A673 (cell line): ENCODE data around the gene SPRYD3. TPM values are rescaled to one million over a fixed set of nuclear protein-coding genes. Genes with fewer than 3 reads are reported as not detected.

ENCODE experiments used
- BruUV-seq: library from RNA; stranded (reverse); fragments of 400-500 nt; replicated peaks from 2 replicates; lab custom pipeline; 2021; lab: Mats Ljungman, UMichigan
- CTCF ChIA-PET: fragments of 300-600 bp; sonication (Branson Sonifier 250); formaldehyde crosslinking; loops from one replicate; lab custom pipeline; 2022; ENCODE audit warnings: antibody characterized with exemption; lab: Charles Lee
- POLR2A ChIA-PET: fragments of 300-600 bp; sonication (Branson Sonifier 250); formaldehyde crosslinking; loops from one replicate; lab custom pipeline; 2022; ENCODE audit warnings: antibody characterized with exemption; ENCODE audit not compliant: low non-redundant PET; lab: Charles Lee
- DNase-seq: peaks from one replicate; pipeline ENCODE4 v3.0.0-alpha.2; 2015; ENCODE audit warnings: low spot score
- H3K27ac ChIP-seq: fragments of 200-600 bp; sonication (generic); 2 replicates; pipeline ENCODE4 v1.5.1; 2016; ENCODE audit warnings: mixed run types, low read depth, mild to moderate bottlenecking, mixed read lengths, antibody characterized with exemption, low read length; ENCODE audit not compliant: poor library complexity, severe bottlenecking
- H3K27me3 ChIP-seq: fragments of 200-600 bp; sonication (generic); replicated peaks from 2 replicates; pipeline ENCODE4 v1.6.1; 2017; ENCODE audit warnings: mixed run types, low read depth, mild to moderate bottlenecking, mixed read lengths, antibody characterized with exemption, low read length; ENCODE audit not compliant: insufficient read depth, poor library complexity
- H3K36me3 ChIP-seq: fragments of 200-600 bp; sonication (generic); 2 replicates; pipeline ENCODE4 v1.6.1; 2016; ENCODE audit warnings: mixed run types, mild to moderate bottlenecking, mixed read lengths, antibody characterized with exemption, low read length; ENCODE audit not compliant: insufficient read depth, poor library complexity, severe bottlenecking
- H3K4me1 ChIP-seq: fragments of 200-600 bp; sonication (generic); 2 replicates; pipeline ENCODE4 v1.6.1; 2017; ENCODE audit warnings: mixed run types, mild to moderate bottlenecking, mixed read lengths, antibody characterized with exemption, low read length; ENCODE audit not compliant: insufficient read depth, poor library complexity, severe bottlenecking
- H3K4me3 ChIP-seq: fragments of 200-600 bp; sonication (generic); 2 replicates; pipeline ENCODE4 v1.5.1; 2016; ENCODE audit warnings: low read depth, mixed run types, mild to moderate bottlenecking, mixed read lengths, low read length; ENCODE audit not compliant: poor library complexity, severe bottlenecking
- H3K9me3 ChIP-seq: fragments of 200-600 bp; sonication (generic); 2 replicates; pipeline ENCODE4 v1.6.1; 2016; ENCODE audit warnings: mixed run types, low read depth, mild to moderate bottlenecking, mixed read lengths, antibody characterized with exemption, low read length; ENCODE audit not compliant: poor library complexity, severe bottlenecking
- EZH2 ChIP-seq: fragments of 200-600 bp; sonication (generic); IDR thresholded peaks from 2 replicates; pipeline ENCODE4 v1.6.1; 2017; ENCODE audit warnings: borderline replicate concordance, low read depth, mild to moderate bottlenecking, mixed read lengths, antibody characterized with exemption, low read length; ENCODE audit not compliant: poor library complexity, severe bottlenecking
- intact Hi-C: fragments of 100-400 bp; cut with micrococcal nuclease; formaldehyde crosslinking; loops from one replicate; pipeline ENCODE4 v1.10.0; 2022; ENCODE audit not compliant: unreplicated experiment
- total RNA-seq: library from RNA; stranded (reverse); gene quantifications from 2 replicates; pipeline ENCODE4 v1.2.3, GENCODE V29; 2021
- TF ChIP-seq, protein P1 (sequence below): fragments of 300-800, 200-600 bp; sonication (generic); conservative IDR thresholded peaks from 2 replicates; pipeline ENCODE4 v1.5.1; 2017; ENCODE audit warnings: low read depth, mild to moderate bottlenecking, antibody characterized with exemption, low read length, moderate library complexity, mixed read lengths

The SPRYD3 gene
- total RNA-seq, 1 experiment from 2014 or later, result 19.3 TPM

DNA sequence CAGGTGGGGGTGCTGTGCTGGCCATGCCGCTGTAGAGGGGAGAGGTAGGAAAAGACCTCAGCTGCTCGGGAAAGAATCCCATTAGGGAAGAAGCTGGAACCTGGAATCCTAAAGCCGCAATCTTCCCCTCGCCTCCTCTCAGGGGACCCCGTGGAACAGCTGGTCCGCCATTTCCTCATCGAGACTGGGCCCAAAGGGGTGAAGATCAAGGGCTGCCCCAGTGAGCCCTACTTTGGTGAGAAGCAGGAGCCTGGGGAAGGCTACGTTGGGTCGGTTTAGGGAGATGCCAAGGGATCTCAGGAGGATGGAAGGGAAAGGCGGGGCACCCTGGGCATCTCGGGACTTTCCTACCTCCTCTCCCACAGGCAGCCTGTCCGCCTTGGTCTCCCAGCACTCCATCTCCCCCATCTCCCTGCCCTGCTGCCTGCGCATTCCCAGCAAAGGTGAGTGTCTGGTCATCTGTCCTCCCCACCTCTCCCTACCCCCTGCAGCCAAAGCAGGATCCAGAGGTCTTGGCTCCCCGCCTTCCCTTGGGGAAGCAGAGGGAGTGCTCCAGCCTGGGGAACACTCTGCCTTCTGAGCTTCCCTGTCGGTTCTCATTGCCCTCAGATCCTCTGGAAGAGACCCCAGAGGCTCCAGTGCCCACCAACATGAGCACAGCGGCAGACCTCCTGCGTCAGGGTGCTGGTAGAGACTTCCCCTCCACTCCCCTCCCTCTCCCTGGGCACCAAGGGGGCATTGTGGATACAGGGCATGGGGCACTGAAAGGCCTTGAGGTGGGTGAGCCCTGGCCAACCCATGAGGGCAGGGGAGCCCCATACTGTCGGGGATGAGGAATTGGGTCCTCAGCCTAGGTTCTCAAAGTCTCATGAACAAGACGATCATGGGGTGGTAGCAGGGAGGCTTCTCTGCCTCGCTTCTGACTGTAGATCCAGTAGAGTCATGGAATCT is 16.9 kb downstream of the SPRYD3 start:
- H3K36me3 ChIP-seq, result peaks cover 13% of the 10 kb centered on the region
- TF ChIP-seq EZH2, result no peak
- TF ChIP-seq, protein P1, sequence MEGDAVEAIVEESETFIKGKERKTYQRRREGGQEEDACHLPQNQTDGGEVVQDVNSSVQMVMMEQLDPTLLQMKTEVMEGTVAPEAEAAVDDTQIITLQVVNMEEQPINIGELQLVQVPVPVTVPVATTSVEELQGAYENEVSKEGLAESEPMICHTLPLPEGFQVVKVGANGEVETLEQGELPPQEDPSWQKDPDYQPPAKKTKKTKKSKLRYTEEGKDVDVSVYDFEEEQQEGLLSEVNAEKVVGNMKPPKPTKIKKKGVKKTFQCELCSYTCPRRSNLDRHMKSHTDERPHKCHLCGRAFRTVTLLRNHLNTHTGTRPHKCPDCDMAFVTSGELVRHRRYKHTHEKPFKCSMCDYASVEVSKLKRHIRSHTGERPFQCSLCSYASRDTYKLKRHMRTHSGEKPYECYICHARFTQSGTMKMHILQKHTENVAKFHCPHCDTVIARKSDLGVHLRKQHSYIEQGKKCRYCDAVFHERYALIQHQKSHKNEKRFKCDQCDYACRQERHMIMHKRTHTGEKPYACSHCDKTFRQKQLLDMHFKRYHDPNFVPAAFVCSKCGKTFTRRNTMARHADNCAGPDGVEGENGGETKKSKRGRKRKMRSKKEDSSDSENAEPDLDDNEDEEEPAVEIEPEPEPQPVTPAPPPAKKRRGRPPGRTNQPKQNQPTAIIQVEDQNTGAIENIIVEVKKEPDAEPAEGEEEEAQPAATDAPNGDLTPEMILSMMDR, result no peak
- no peak overlapping the region for H3K4me3 ChIP-seq
- BruUV-seq, result no TSS peak
- no peaks in the 10 kb centered on the region for H3K4me1 ChIP-seq
- CTCF ChIA-PET, result no interaction called here
- no peaks in the 10 kb centered on the region for H3K27me3 ChIP-seq
- no peak for DNase-seq
- POLR2A ChIA-PET, result no interaction called here
- intact Hi-C loops, result no loop called here
- H3K9me3 ChIP-seq, result no peaks in the 10 kb centered on the region
- H3K27ac ChIP-seq, result no peak overlapping the region

DNA sequence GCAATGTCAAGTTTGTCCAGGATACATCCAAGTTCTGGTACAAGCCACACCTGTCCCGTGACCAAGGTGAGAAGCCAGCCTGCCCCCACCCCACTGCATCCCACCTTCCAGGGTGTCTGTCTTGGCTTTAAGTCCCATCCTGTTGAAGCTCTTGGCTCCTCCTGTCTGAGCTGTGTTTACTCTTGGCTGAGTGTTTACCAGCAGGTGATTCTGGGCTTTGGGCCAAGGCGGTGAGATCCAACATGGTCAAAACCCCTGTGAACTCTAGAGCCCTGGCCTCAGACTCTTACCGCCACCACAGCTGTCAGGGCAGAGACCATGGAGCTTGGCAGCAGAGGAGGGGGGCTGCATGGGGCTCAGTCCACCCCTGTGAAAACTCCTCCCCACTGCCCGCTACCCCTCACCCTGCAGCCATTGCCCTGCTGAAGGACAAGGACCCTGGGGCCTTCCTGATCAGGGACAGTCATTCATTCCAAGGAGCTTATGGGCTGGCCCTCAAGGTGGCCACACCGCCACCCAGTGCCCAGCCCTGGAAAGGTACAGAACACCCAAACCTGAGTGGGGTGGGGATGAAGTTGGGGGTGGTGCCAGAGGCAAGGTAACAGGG is 17.7 kb downstream of the SPRYD3 start:
- no peak for TF ChIP-seq EZH2
- TF ChIP-seq, protein P1, result peak; percentile 40
- Histone ChIP-seq H3K36me3 (peaks cover 13% of the 10 kb centered on the region), H3K4me3 (no peak overlapping the region), H3K4me1 (no peaks in the 10 kb centered on the region), H3K27ac (no peak overlapping the region), H3K27me3 (no peaks in the 10 kb centered on the region), H3K9me3 (no peaks in the 10 kb centered on the region)
- no peak for DNase-seq
- intact Hi-C loops, result no loop called here
- ChIA-PET CTCF (no interaction called here), POLR2A (no interaction called here)
- no TSS peak for BruUV-seq

DNA sequence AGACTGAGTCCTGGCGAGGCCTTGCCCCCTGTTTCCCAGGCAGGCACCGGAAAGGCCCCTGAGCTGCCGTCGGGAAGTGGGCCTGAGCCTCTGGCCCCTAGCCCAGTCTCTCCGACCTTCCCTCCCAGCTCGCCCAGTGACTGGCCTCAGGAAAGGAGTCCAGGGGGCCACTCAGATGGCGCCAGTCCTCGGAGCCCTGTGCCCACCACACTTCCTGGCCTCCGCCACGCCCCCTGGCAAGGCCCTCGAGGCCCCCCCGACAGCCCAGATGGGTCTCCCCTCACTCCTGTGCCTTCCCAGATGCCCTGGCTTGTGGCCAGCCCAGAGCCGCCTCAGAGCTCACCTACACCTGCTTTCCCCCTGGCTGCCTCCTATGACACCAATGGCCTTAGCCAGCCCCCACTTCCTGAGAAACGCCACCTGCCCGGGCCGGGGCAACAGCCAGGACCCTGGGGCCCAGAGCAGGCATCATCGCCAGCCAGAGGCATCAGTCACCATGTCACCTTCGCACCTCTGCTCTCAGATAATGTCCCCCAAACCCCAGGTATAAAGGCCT is 18.4 kb downstream of the SPRYD3 start:
- ChIA-PET CTCF (no interaction called here), POLR2A (no interaction called here)
- H3K4me3 ChIP-seq, result no peak overlapping the region
- DNase-seq, result no peak
- no peaks in the 10 kb centered on the region for H3K9me3 ChIP-seq
- intact Hi-C loops, result no loop called here
- TF ChIP-seq, protein P1, result no peak
- TF ChIP-seq EZH2, result no peak
- H3K27me3 ChIP-seq, result no peaks in the 10 kb centered on the region
- H3K36me3 ChIP-seq, result peaks cover 8% of the 10 kb centered on the region
- BruUV-seq, result no TSS peak
- no peak overlapping the region for H3K27ac ChIP-seq
- no peaks in the 10 kb centered on the region for H3K4me1 ChIP-seq
